ENCODE data around the gene NEK6.

NEK6 gene

GRCh38 chr9:124377551-124378406, 120.0 kb downstream of the NEK6 start:
- no peak for DNase-seq (ENCODE audit: low spot score)
- POLR2A ChIA-PET (ENCODE audit: low non-redundant PET) = no interaction called here
- H3K27ac ChIP-seq = no peak overlapping the region
- CTCF ChIA-PET = interaction anchor here (0.6 to 1.2 kb wide), 3 partner anchors 9 to 1616 kb away, joined by 3 to 7 read pairs (median 4); no protein-coding TSS in a partner anchor
- TF ChIP-seq, protein P1, sequence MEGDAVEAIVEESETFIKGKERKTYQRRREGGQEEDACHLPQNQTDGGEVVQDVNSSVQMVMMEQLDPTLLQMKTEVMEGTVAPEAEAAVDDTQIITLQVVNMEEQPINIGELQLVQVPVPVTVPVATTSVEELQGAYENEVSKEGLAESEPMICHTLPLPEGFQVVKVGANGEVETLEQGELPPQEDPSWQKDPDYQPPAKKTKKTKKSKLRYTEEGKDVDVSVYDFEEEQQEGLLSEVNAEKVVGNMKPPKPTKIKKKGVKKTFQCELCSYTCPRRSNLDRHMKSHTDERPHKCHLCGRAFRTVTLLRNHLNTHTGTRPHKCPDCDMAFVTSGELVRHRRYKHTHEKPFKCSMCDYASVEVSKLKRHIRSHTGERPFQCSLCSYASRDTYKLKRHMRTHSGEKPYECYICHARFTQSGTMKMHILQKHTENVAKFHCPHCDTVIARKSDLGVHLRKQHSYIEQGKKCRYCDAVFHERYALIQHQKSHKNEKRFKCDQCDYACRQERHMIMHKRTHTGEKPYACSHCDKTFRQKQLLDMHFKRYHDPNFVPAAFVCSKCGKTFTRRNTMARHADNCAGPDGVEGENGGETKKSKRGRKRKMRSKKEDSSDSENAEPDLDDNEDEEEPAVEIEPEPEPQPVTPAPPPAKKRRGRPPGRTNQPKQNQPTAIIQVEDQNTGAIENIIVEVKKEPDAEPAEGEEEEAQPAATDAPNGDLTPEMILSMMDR (conservative IDR thresholded peaks at IDR 0.05; ENCODE audit: low read depth) = no peak

GRCh38 chr9:124381170-124381945, 123.6 kb downstream of the NEK6 start:
- DNase-seq (ENCODE audit: low spot score) = no peak
- ChIA-PET CTCF (no interaction called here), POLR2A (ENCODE audit: low non-redundant PET) (no interaction called here)
- TF ChIP-seq, protein P1 (conservative IDR thresholded peaks at IDR 0.05; ENCODE audit: low read depth) = no peak
- no peak overlapping the region for H3K27ac ChIP-seq

DNA sequence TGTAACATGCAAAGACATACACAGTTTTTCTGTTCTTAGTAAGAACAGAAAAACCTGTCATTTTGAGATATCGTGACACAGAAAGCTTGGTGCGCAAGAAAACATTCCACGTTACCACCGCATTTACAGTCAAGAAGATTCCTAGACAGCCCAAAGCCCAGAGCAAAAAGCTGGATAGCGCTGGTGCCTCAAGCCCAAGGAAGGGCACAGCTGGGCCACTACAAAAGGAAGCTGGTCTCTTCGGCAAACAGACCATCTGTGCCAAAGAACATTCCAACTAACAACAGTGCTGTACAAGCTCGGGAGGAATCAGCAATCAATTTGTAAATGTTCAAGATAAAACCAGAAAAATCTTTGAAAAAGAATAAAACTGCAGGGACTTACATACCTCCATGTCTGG, 126.5 kb downstream of the NEK6 start:
- no peak for DNase-seq (ENCODE audit: low spot score)
- POLR2A ChIA-PET (ENCODE audit: low non-redundant PET) = no interaction called here
- no peak overlapping the region for H3K27ac ChIP-seq
- CTCF ChIA-PET = interaction anchor here (0.7 kb wide), 1 partner anchor 39 kb away, joined by 3 read pairs; no protein-coding TSS in a partner anchor
- TF ChIP-seq, protein P1 (conservative IDR thresholded peaks at IDR 0.05; ENCODE audit: low read depth) = no peak

- ChIA-PET POLR2A (ENCODE audit: low non-redundant PET) (interaction anchor here (0.6 kb wide), 1 partner anchor 51 kb away, joined by 3 read pairs; no protein-coding TSS in a partner anchor), CTCF (no interaction called here)
- TF ChIP-seq, protein P1 (conservative IDR thresholded peaks at IDR 0.05; ENCODE audit: low read depth) = no peak
- no peak for DNase-seq (ENCODE audit: low spot score)
- H3K27ac ChIP-seq = no peak overlapping the region
Observed at GRCh38 chr9:124384846-124385245, 127.1 kb downstream of the NEK6 start.

- TF ChIP-seq, protein P1 (conservative IDR thresholded peaks at IDR 0.05; ENCODE audit: low read depth) = no peak
- ChIA-PET CTCF (no interaction called here), POLR2A (ENCODE audit: low non-redundant PET) (no interaction called here)
- H3K27ac ChIP-seq = no peak overlapping the region
- DNase-seq (ENCODE audit: low spot score) = no peak
Observed at GRCh38 chr9:124385623-124386022, 127.9 kb downstream of the NEK6 start.

- DNase-seq (ENCODE audit: low spot score) = no peak
- no peak overlapping the region for H3K27ac ChIP-seq
- CTCF ChIA-PET = interaction anchor here (0.7 kb wide), 1 partner anchor 216 kb away, joined by 3 read pairs; no protein-coding TSS in a partner anchor
- TF ChIP-seq, protein P1 (conservative IDR thresholded peaks at IDR 0.05; ENCODE audit: low read depth) = no peak
- POLR2A ChIA-PET (ENCODE audit: low non-redundant PET) = no interaction called here
Observed at GRCh38 chr9:124386201-124386600, 128.5 kb downstream of the NEK6 start.
